Trophoblast cell (in vitro differentiated cells and primary cell): ENCODE measurements around the gene VWA3B.

ENCODE experiments used
- DNase-seq, 2 donors: peaks; one replicate each; pipeline ENCODE4 v3.0.0-alpha.2; 2016
- H2AFZ ChIP-seq: 2 replicates; pipeline ENCODE4 v1.6.1; 2013; ENCODE audit warnings: low read length, moderate library complexity, mild to moderate bottlenecking; ENCODE audit not compliant: insufficient read depth, poor library complexity
- H2AK5ac ChIP-seq: 2 replicates; pipeline ENCODE4 v1.6.1; 2013; ENCODE audit warnings: mild to moderate bottlenecking, low read length
- H2BK120ac ChIP-seq: 2 replicates; pipeline ENCODE4 v1.6.1; 2013; ENCODE audit warnings: low read length, mild to moderate bottlenecking, moderate library complexity; ENCODE audit not compliant: insufficient read depth, poor library complexity
- H2BK12ac ChIP-seq: 2 replicates; pipeline ENCODE4 v1.6.1; 2013; ENCODE audit warnings: mild to moderate bottlenecking, low read length, moderate library complexity
- H2BK5ac ChIP-seq: 2 replicates; pipeline ENCODE4 v1.6.1; 2013; ENCODE audit warnings: low read length, low read depth, moderate library complexity, mild to moderate bottlenecking; ENCODE audit not compliant: poor library complexity
- H3K14ac ChIP-seq: 2 replicates; pipeline ENCODE4 v1.6.1; 2013; ENCODE audit warnings: mild to moderate bottlenecking, low read length
- H3K18ac ChIP-seq: 2 replicates; pipeline ENCODE4 v1.6.1; 2013; ENCODE audit warnings: mild to moderate bottlenecking, low read length
- H3K23ac ChIP-seq: 2 replicates; pipeline ENCODE4 v1.6.1; 2013; ENCODE audit warnings: low read length
- H3K27ac ChIP-seq: 2 replicates; pipeline ENCODE4 v1.5.1; 2013; ENCODE audit warnings: low read depth, mild to moderate bottlenecking, inconsistent platforms, low read length, moderate library complexity
- H3K27me3 ChIP-seq: 2 replicates; pipeline ENCODE4 v1.6.1; 2013; ENCODE audit warnings: inconsistent platforms, mild to moderate bottlenecking, low read length, moderate library complexity; ENCODE audit not compliant: insufficient read depth
- H3K36me3 ChIP-seq, 2 experiments: 1 replicate in 1 of 2; 2 replicates in 1 of 2; pipeline ENCODE4 v1.6.1; 2013; ENCODE audit warnings: low read length in 2 of 2, mild to moderate bottlenecking in 2 of 2, moderate library complexity in 1 of 2; ENCODE audit not compliant: insufficient read depth in 2 of 2, control insufficient read depth in 1 of 2
- H3K4ac ChIP-seq: 2 replicates; pipeline ENCODE4 v1.6.1; 2013; ENCODE audit warnings: low read depth, mild to moderate bottlenecking, low read length, moderate library complexity
- H3K4me1 ChIP-seq, 2 experiments: 1 replicate in 1 of 2; 2 replicates in 1 of 2; pipeline ENCODE4 v1.6.1; 2013; ENCODE audit warnings: low read length in 2 of 2, mild to moderate bottlenecking in 2 of 2, moderate library complexity in 1 of 2; ENCODE audit not compliant: insufficient read depth in 2 of 2, control insufficient read depth in 1 of 2
- H3K4me2 ChIP-seq: 2 replicates; pipeline ENCODE4 v1.6.1; 2013; ENCODE audit warnings: inconsistent platforms, mild to moderate bottlenecking, low read length, moderate library complexity
- H3K4me3 ChIP-seq: 2 replicates; pipeline ENCODE4 v1.5.1; 2013; ENCODE audit warnings: mild to moderate bottlenecking, low read depth, low read length, inconsistent platforms
- H3K79me1 ChIP-seq: one replicate; pipeline ENCODE4 v1.6.1; 2013; ENCODE audit warnings: low read length
- H3K79me2 ChIP-seq: 2 replicates; pipeline ENCODE4 v1.6.1; 2013; ENCODE audit warnings: low read length, mild to moderate bottlenecking; ENCODE audit not compliant: control insufficient read depth, insufficient read depth, poor library complexity
- H3K9ac ChIP-seq: 2 replicates; pipeline ENCODE4 v1.6.1; 2013; ENCODE audit warnings: mild to moderate bottlenecking, low read length
- H3K9me3 ChIP-seq: 2 replicates; pipeline ENCODE4 v1.6.1; 2013; ENCODE audit warnings: low read depth, mild to moderate bottlenecking, control low read depth, inconsistent platforms, low read length; ENCODE audit not compliant: insufficient read depth
- H4K12ac ChIP-seq: 2 replicates; pipeline ENCODE4 v1.6.1; 2013; ENCODE audit warnings: low read depth, mild to moderate bottlenecking, low read length, moderate library complexity
- H4K8ac ChIP-seq: 2 replicates; pipeline ENCODE4 v1.6.1; 2013; ENCODE audit warnings: low read depth, mild to moderate bottlenecking, low read length, moderate library complexity
- H4K91ac ChIP-seq: one replicate; pipeline ENCODE4 v1.6.1; 2013; ENCODE audit warnings: low read depth, mild to moderate bottlenecking, low read length, moderate library complexity
- WGBS: extraction: QIAGEN DNeasy Blood & Tissue Kit; methylation state at CpG from one replicate; pipeline ENCODE4 v1.1.7; 2013; ENCODE audit warnings: missing lambda C conversion rate; ENCODE audit not compliant: insufficient read length, insufficient coverage; ENCODE audit errors: extremely low coverage; 5-methylcytosine and 5-hydroxymethylcytosine counted together

VWA3B gene

GRCh38 chr2:98346311-98347236 is 259.6 kb downstream of the VWA3B start, which contains the start of gene CNGA3:
Gene CNGA3 (plus strand): TSS chr2:98346456. CDS start chr2:98369976, 23,520 bp downstream.
- Histone ChIP-seq H4K8ac (no peak within 1 kb of the TSS), H4K12ac (no peak within 1 kb of the TSS), H3K27ac (no peak within 1 kb of the TSS), H3K23ac (no peak within 1 kb of the TSS), H2AK5ac (no peak within 1 kb of the TSS), H3K18ac (no peak within 1 kb of the TSS), H3K36me3 (no peaks in the 10 kb centered on the region), H3K4me3 (no peak within 1 kb of the TSS), H2AFZ (no peak within 1 kb of the TSS), H2BK120ac (no peak within 1 kb of the TSS), H3K79me1 (no peaks in the 10 kb centered on the region), H4K91ac (no peak within 1 kb of the TSS), H3K27me3 (peaks cover 31% of the 10 kb centered on the region), H2BK12ac (no peak within 1 kb of the TSS), H3K4ac (no peak within 1 kb of the TSS), H3K4me2 (peak within 1 kb of the TSS; percentile 36), H3K9me3 (peaks cover 4% of the 10 kb centered on the region), H2BK5ac (no peak within 1 kb of the TSS), H3K14ac (no peak within 1 kb of the TSS), H3K4me1 (peaks cover 4 to 6% of the 10 kb centered on the region in 2 experiments), H3K79me2 (no peaks in the 10 kb centered on the region), H3K9ac (no peak within 1 kb of the TSS)
- peak in 1 of 2 donors; percentile 46 for DNase-seq
- WGBS = no CpG with 5 or more reads among the region's 72 CpGs

GRCh38 chr2:98347298-98348065 is 260.5 kb downstream of the VWA3B start:
- H2BK12ac ChIP-seq = no peak overlapping the region
- no peak overlapping the region for H2BK5ac ChIP-seq
- no peaks in the 10 kb centered on the region for H3K79me2 ChIP-seq
- no peak overlapping the region for H3K27ac ChIP-seq
- H3K4ac ChIP-seq = no peak overlapping the region
- no peak overlapping the region for H3K18ac ChIP-seq
- H3K79me1 ChIP-seq = no peaks in the 10 kb centered on the region
- no peak overlapping the region for H2AFZ ChIP-seq
- no peak overlapping the region for H4K91ac ChIP-seq
- H3K9me3 ChIP-seq = peaks cover 4% of the 10 kb centered on the region
- H2AK5ac ChIP-seq = no peak overlapping the region
- H3K4me2 ChIP-seq = no peak overlapping the region
- H3K23ac ChIP-seq = no peak overlapping the region
- no peak overlapping the region for H3K9ac ChIP-seq
- no peaks in the 10 kb centered on the region for H3K36me3 ChIP-seq
- no peak overlapping the region for H2BK120ac ChIP-seq
- H3K4me3 ChIP-seq = no peak overlapping the region
- peaks cover 31% of the 10 kb centered on the region for H3K27me3 ChIP-seq
- no peak for DNase-seq
- H4K12ac ChIP-seq = no peak overlapping the region
- peaks cover 4 to 6% of the 10 kb centered on the region in 2 experiments for H3K4me1 ChIP-seq
- no peak overlapping the region for H3K14ac ChIP-seq
- WGBS = no CpG with 5 or more reads among the region's 54 CpGs
- no peak overlapping the region for H4K8ac ChIP-seq

GRCh38 chr2:98348066-98348561 is 261.1 kb downstream of the VWA3B start:
- H3K9ac ChIP-seq = no peak overlapping the region
- H4K12ac ChIP-seq = no peak overlapping the region
- peak in 1 of 2 donors; percentile 32 for DNase-seq
- H3K9me3 ChIP-seq = peaks cover 4% of the 10 kb centered on the region
- no peak overlapping the region for H4K91ac ChIP-seq
- H3K27ac ChIP-seq = no peak overlapping the region
- no peak overlapping the region for H2AK5ac ChIP-seq
- no peaks in the 10 kb centered on the region for H3K79me1 ChIP-seq
- H2BK5ac ChIP-seq = no peak overlapping the region
- H3K14ac ChIP-seq = no peak overlapping the region
- no peaks in the 10 kb centered on the region for H3K79me2 ChIP-seq
- H2BK12ac ChIP-seq = no peak overlapping the region
- H4K8ac ChIP-seq = no peak overlapping the region
- no CpG with 5 or more reads among the region's 15 CpGs for WGBS
- no peak overlapping the region for H3K23ac ChIP-seq
- H3K4me2 ChIP-seq = no peak overlapping the region
- no peaks in the 10 kb centered on the region for H3K36me3 ChIP-seq
- H2AFZ ChIP-seq = no peak overlapping the region
- H3K4ac ChIP-seq = no peak overlapping the region
- no peak overlapping the region for H2BK120ac ChIP-seq
- peaks cover 4 to 6% of the 10 kb centered on the region in 2 experiments for H3K4me1 ChIP-seq
- H3K18ac ChIP-seq = no peak overlapping the region
- H3K27me3 ChIP-seq = peaks cover 31% of the 10 kb centered on the region
- H3K4me3 ChIP-seq = no peak overlapping the region

GRCh38 chr2:98350411-98350810 is 263.4 kb downstream of the VWA3B start:
- peaks cover 4% of the 10 kb centered on the region for H3K9me3 ChIP-seq
- peaks cover 4 to 6% of the 10 kb centered on the region in 2 experiments for H3K4me1 ChIP-seq
- H3K4ac ChIP-seq = no peak overlapping the region
- no peak overlapping the region for H3K18ac ChIP-seq
- no peaks in the 10 kb centered on the region for H3K36me3 ChIP-seq
- H3K79me1 ChIP-seq = no peaks in the 10 kb centered on the region
- H3K9ac ChIP-seq = no peak overlapping the region
- no peak overlapping the region for H3K14ac ChIP-seq
- no peak overlapping the region for H2AFZ ChIP-seq
- no peak overlapping the region for H2AK5ac ChIP-seq
- H3K27me3 ChIP-seq = peaks cover 29% of the 10 kb centered on the region
- H3K4me3 ChIP-seq = no peak overlapping the region
- H3K4me2 ChIP-seq = no peak overlapping the region
- no CpG with 5 or more reads among the region's 1 CpG for WGBS
- no peak overlapping the region for H3K27ac ChIP-seq
- H4K12ac ChIP-seq = no peak overlapping the region
- H3K23ac ChIP-seq = no peak overlapping the region
- no peak overlapping the region for H2BK120ac ChIP-seq
- DNase-seq = peak in 1 of 2 donors; percentile 37
- H4K91ac ChIP-seq = no peak overlapping the region
- no peak overlapping the region for H2BK5ac ChIP-seq
- no peaks in the 10 kb centered on the region for H3K79me2 ChIP-seq
- H2BK12ac ChIP-seq = no peak overlapping the region
- H4K8ac ChIP-seq = no peak overlapping the region
